22Rv1 (cell line): Measurements from ENCODE around the gene DUSP1.

Experiments
- ZFX ChIP-seq: fragments of 450-650 bp; IDR thresholded peaks from 2 replicates; pipeline ENCODE4 v1.6.1; 2017; ENCODE audit warnings: antibody characterized with exemption, borderline replicate concordance
- TF ChIP-seq, protein P1 (sequence below): fragments of 450-650 bp; IDR thresholded peaks from 2 replicates; pipeline ENCODE4 v1.5.1; 2017; ENCODE audit warnings: mild to moderate bottlenecking

DNA sequence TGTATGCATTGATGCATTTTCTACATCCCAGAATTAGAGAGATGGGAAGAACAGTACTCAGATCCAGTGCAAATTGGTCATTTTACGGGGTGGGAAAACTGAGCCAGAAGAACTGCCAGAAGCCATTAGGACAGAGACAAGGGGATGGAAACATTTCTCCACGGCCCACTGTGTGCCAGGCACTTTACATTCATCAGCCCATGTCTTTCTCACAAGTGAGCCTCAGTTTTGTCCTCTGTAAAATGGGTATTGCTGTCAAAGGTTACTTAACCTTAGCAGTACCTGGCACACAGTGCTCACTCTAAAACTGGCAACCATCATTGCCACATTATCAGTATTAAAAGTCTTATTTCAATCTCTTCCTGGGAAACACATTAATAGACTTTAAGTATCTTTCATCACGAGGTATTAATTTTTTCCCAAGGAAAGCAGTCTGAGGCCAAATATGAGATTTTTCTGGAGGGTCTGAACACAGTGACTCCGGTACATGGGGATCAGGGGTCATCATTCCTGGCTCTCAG is 5.2 kb downstream of the DUSP1 start:
- TF ChIP-seq, protein P1, sequence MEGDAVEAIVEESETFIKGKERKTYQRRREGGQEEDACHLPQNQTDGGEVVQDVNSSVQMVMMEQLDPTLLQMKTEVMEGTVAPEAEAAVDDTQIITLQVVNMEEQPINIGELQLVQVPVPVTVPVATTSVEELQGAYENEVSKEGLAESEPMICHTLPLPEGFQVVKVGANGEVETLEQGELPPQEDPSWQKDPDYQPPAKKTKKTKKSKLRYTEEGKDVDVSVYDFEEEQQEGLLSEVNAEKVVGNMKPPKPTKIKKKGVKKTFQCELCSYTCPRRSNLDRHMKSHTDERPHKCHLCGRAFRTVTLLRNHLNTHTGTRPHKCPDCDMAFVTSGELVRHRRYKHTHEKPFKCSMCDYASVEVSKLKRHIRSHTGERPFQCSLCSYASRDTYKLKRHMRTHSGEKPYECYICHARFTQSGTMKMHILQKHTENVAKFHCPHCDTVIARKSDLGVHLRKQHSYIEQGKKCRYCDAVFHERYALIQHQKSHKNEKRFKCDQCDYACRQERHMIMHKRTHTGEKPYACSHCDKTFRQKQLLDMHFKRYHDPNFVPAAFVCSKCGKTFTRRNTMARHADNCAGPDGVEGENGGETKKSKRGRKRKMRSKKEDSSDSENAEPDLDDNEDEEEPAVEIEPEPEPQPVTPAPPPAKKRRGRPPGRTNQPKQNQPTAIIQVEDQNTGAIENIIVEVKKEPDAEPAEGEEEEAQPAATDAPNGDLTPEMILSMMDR: no peak
- TF ChIP-seq ZFX: no peak
